ENCODE results near the gene FBXL7.

- TF ChIP-seq, protein P1, sequence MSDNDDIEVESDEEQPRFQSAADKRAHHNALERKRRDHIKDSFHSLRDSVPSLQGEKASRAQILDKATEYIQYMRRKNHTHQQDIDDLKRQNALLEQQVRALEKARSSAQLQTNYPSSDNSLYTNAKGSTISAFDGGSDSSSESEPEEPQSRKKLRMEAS (IDR thresholded peaks at IDR 0.05), result no peak
- no peak for TF ChIP-seq EP300 (IDR thresholded peaks at IDR 0.05; ENCODE audit: borderline replicate concordance)
- no peak for TF ChIP-seq NFIC (IDR thresholded peaks at IDR 0.05)
- TF ChIP-seq EGR1 (IDR thresholded peaks at IDR 0.05), result no peak
- TF ChIP-seq TAF1 (IDR thresholded peaks at IDR 0.05; ENCODE audit: low read depth), result no peak
- no peak for TF ChIP-seq FOXM1 (IDR thresholded peaks at IDR 0.05; ENCODE audit: borderline replicate concordance, low read depth)
- no peak for TF ChIP-seq CREB1 (IDR thresholded peaks at IDR 0.05; ENCODE audit: low read depth)
- TF ChIP-seq CEBPB (IDR thresholded peaks at IDR 0.05), result no peak
- no peak for TF ChIP-seq RAD21 (IDR thresholded peaks at IDR 0.05; ENCODE audit: low read depth)
- TF ChIP-seq, protein P2, sequence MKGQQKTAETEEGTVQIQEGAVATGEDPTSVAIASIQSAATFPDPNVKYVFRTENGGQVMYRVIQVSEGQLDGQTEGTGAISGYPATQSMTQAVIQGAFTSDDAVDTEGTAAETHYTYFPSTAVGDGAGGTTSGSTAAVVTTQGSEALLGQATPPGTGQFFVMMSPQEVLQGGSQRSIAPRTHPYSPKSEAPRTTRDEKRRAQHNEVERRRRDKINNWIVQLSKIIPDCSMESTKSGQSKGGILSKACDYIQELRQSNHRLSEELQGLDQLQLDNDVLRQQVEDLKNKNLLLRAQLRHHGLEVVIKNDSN (IDR thresholded peaks at IDR 0.05), result no peak
- TF ChIP-seq ZBTB7A (IDR thresholded peaks at IDR 0.05; ENCODE audit: low read depth), result no peak
- TF ChIP-seq, protein P3, sequence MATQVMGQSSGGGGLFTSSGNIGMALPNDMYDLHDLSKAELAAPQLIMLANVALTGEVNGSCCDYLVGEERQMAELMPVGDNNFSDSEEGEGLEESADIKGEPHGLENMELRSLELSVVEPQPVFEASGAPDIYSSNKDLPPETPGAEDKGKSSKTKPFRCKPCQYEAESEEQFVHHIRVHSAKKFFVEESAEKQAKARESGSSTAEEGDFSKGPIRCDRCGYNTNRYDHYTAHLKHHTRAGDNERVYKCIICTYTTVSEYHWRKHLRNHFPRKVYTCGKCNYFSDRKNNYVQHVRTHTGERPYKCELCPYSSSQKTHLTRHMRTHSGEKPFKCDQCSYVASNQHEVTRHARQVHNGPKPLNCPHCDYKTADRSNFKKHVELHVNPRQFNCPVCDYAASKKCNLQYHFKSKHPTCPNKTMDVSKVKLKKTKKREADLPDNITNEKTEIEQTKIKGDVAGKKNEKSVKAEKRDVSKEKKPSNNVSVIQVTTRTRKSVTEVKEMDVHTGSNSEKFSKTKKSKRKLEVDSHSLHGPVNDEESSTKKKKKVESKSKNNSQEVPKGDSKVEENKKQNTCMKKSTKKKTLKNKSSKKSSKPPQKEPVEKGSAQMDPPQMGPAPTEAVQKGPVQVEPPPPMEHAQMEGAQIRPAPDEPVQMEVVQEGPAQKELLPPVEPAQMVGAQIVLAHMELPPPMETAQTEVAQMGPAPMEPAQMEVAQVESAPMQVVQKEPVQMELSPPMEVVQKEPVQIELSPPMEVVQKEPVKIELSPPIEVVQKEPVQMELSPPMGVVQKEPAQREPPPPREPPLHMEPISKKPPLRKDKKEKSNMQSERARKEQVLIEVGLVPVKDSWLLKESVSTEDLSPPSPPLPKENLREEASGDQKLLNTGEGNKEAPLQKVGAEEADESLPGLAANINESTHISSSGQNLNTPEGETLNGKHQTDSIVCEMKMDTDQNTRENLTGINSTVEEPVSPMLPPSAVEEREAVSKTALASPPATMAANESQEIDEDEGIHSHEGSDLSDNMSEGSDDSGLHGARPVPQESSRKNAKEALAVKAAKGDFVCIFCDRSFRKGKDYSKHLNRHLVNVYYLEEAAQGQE (IDR thresholded peaks at IDR 0.05; ENCODE audit: low read depth), result no peak
Observed at GRCh38 chr5:15577132-15577531, 77.2 kb downstream of the FBXL7 start.

All from Ishikawa (cell line).